Skin of body (tissue), 2 donors: ENCODE data around the gene AGBL4. TPM values are rescaled to one million over a fixed set of nuclear protein-coding genes. Genes with fewer than 3 reads are reported as not detected.

ENCODE experiments used
- DNase-seq: peaks from one replicate; lab custom pipeline; 2025; lab: John Stamatoyannopoulos, UW
- total RNA-seq: library from RNA; depleted of rRNA; stranded (reverse); fragments of >200 nt; gene quantifications from one replicate; pipeline ENCODE4 v1.2.3, GENCODE V29; 2014

AGBL4 gene
- total RNA-seq, 1 donor from 2014 or later, result 0.30 TPM

DNA sequence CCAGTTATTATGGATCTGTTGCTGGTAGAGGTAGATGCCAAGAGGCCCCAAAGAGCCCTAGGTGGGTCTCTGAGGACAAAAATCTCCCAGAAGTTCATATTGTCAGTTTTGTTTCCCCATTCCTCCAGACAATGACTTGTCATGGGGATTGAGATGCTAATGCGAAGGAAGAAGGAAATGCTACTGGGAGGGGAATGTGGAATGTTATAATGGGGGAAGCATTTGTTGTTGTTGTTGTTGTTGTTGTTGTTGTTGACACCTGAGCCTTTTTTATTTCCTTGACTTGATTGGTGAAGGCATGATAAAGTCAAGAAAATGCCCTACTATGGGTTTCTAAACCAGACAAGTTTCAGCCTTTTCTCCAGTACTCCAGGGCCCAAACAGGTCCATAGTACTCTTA is 1356.0 kb downstream of the AGBL4 start:
- no peak for DNase-seq

DNA sequence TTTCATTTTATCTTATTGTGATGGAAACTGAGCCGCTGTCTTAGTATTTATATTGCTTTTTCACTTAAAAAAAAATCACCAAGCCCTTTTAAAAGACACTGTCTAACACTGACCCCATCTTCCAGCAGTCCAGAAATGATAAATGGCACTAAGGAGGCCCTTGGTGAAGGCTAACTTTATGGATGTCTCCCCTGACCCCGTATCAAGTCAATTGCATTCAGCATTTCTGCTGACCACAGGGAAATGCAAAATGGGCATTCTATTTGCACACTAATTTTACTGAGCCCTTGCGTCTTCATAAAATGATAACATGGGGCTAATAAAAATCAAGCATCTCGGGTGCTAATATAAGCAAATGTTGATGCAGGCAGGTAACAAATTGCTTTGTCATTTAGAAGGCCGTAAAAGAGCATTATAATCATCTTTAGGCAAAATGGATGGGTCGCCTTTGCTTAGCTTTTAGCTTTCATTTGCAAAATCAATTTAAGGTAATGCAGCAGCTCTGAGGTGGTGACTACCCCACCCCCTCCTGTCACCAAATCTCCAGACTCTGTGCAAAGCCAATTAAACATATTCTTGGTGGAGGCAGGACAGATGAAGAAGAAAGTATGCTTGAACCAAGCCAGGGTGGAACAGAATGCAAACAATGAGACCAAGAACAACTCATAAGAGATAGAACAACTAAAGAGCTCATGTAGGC is 1357.9 kb downstream of the AGBL4 start:
- no peak for DNase-seq

DNA sequence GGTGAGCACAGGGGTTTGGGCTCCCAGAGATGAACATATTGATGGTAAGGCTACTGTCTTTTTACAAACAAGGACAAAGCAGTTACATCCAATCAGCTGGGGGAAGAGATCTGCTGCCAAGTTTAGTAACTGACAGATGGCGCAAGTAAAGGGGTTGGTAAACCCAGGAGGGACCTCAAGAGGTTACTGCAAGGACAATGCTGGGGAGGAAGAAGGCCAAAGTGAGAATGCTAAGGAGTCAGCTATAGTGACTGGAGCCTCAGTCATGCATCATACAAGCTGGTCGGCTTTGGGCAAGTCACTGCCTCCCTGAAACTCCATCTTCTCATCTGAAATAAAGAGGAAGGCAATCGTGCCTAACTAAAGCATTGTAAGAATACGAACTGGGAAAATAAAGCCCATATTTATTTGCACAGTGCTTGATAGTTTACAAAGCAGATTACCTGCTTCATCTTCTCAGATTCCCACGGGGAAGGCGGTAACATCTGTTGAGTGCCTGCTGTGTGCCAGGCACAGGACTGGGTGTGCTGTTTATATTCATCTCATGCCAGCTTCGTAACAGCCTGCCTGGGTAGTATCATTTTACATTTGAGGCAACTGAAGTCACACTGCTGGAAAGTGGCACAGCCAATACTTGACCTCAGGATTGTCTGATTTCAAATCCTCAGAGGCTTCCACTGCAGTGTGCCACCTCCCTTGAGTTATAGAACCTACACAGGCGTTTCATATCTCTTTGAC is 1361.9 kb downstream of the AGBL4 start:
- DNase-seq, result no peak

DNA sequence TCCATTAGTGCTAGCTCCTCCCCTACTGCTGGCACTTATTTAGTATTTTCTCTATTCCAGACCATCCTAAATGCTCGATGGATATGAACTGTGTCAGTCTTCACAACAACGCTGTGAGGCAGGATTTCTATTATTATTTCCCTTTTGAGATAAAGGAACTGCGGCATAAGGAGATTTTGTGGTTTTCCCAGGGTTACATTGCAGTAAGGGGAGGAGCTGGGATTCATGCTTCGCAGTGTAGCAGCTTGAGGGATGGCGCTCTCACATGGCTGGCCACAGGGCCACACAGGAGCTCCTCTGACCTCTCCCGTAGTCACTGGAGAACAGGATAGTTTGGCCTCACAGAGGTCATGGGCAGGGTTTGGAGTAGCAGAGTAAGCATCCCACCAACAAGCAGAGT is 1364.0 kb downstream of the AGBL4 start:
- no peak for DNase-seq

DNA sequence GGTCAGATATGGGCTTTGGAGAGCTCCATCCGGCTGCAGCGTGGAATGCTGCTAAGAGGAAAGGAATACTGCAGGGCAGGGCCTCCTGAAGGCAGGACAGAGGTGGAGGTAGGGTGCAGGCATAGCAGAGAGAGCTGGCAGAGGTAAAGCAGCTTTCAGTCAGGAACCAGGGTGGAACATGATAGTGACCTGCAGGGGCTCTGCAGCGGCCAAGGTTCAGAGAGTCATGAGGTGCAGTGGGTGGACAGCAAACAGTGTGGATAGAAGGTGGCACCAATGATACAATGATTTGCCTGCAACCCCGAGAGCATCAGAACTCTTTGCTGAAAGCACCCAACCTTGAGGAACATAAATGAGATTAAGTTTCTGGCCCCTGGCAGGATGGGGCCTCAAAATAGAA is 1366.3 kb downstream of the AGBL4 start:
- DNase-seq, result no peak

DNA sequence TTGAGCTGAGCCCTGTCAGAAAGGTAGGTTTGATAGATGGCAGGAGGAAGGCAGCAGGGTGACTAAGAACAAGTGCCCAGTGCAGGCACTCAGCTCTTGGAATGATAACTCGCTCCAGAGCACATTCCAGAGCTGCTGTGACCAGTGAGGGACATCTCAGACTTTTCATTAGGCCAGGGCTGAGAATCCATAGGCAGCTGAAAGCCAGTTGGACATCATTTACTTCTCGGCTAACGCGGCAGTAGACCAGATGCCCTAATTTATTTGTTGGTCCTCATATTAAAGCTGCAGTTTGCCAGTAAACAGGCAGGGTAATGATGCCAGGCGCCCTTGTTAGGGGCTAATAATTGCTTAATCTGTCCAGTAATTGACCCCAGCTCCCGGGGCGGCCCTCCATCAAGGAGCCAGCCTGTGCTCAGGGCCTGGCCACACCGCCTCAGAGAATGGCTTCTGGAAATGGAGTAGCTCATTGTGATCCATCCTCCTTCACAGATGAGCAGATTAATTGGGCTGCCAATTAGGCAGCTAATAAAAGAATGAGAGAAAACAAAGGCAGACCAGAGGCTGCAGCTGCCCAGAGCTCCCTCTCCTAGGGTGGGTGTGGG is 1369.0 kb downstream of the AGBL4 start:
- DNase-seq, result no peak

DNA sequence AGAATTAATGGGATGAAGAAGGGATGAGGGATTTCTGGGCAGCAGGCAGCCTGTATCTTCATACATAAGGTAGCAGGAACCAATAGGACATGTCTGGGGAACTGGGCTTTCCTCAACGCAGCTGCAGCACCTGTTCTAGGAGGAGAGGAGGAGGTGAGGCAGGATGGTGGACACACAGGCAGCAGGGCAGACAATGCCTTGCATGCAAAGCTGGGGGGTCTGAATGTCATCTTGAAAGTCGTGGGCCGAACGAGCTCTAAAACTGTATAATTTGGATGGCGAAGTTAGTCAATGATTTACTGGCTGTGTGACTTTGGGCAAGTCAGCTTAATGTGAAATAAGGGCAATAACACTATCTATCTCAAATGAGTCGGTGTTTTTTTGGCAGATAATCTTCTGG is 1371.4 kb downstream of the AGBL4 start:
- DNase-seq, result no peak

DNA sequence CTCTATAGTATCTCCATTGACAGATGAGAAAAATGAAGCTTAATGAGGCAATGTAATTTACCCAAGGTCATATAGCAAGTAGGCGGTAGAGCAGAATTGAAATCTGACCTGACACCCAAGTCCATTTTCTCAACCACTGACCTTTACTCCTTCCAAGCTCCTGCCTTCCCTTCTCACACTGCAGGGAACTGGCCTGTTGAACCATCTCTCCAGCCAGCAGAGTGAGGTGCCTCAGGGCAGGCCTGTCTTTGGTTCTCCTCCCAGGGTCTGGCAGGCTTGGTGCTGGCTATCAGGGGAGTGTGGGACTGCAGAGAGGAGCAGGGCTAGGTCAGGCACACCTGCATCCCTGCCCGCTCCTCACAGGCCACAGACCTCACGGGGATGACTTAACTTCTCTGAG is 1373.9 kb downstream of the AGBL4 start:
- DNase-seq, result no peak

DNA sequence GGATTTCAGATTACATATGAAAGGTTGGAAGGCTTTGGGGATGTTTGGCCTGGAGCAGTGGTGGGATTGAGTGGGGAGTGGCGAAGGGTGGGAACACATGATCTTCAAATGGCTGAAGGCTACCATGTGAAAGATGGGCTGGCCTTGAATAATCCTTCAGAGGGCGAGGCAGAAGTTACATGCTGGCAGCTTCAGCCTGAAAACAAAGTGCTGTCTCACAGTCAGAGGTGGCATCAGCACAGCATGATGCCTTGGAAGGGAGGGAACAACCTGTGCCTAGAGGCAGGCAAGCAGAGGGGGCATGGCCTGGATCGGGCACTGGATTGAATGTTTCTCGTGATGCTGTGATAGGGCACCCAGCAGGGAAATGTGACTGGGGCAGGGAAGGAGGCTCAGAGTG is 1377.9 kb downstream of the AGBL4 start:
- DNase-seq, result no peak

DNA sequence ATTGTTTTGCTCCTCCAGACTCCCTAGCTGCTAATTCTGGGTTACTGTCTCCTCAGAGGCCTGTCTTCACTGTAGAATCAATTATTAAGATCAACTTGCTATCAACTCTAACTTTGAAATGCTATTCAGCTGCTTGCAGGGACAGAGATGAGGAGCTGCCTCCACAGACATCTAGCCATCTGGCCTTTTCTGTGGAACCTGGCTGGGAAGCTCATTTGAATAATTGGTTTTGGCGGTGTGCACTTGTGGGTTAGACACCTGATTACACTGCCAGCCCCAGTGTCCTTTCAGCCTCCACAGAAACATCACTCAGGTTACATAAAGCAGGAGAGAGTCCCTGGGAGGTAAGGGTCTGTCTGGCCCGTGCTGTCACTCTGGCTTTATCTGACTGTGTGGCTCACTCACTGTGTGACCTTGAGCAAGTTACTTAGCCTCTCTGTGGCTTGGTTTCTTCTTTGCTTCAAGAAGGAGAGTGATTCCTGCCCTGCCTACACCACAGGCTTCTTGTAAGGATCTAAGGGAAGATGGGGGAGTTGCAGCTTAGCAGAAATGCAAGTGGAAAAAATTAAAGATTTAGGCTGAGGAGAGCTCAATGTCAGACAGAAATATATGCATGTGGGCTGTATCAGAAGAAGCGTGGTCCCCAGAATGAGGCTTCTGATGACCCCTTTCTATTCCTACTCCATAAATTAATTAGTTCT is 1378.7 kb downstream of the AGBL4 start:
- DNase-seq, result no peak

DNA sequence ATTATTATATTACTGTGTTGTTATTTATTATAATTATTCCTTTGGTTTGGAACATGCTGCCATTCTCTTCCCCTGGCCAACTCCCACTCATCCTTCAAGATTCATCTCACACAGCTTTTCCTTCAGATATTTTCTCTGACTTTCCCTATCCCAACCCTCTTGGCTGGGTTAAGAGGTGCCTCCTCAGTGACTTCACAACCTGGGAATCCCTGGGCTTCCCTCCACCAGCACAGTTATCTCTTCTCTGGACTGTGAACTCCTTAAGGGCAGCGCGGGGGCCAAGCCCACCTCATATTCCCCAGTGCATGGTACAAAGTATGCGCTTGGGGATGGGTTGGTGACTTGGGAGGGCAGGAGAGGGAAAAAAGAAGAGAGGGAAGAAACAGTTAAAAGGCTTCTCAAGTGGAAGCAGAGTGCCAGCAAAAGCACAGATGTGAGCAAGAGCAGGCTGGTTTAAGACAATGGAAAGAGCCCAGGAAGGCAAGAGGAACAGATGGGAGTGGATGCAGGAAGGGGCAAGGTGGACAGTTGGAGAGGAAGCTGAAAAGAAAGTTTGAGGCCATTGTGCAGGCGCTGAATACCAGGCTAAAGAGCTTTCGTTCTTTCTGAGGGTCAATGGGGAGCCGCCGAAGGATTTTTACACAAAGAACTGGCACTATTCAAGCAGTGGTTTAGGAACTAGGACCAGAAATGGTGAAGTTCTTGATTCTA is 1379.4 kb downstream of the AGBL4 start:
- no peak for DNase-seq

DNA sequence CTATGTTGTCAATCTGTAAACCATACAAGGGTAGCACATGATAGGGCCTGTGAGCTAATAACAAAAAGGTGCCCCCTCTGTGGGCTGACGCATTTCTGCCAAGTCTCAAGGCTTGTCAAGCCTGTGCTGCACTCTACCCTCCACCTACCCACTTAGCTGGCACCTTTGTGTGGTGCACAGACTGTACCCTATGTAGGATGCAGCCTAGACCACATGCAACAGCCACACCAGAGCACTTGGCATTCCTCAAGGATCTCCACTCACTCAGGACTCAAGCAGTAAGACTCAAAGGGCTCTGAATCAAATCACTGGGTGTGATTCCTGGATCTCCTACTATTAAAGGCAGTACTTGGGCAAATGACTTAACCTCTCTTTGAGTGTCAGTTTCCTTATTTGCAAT is 1380.6 kb downstream of the AGBL4 start:
- DNase-seq, result no peak

DNA sequence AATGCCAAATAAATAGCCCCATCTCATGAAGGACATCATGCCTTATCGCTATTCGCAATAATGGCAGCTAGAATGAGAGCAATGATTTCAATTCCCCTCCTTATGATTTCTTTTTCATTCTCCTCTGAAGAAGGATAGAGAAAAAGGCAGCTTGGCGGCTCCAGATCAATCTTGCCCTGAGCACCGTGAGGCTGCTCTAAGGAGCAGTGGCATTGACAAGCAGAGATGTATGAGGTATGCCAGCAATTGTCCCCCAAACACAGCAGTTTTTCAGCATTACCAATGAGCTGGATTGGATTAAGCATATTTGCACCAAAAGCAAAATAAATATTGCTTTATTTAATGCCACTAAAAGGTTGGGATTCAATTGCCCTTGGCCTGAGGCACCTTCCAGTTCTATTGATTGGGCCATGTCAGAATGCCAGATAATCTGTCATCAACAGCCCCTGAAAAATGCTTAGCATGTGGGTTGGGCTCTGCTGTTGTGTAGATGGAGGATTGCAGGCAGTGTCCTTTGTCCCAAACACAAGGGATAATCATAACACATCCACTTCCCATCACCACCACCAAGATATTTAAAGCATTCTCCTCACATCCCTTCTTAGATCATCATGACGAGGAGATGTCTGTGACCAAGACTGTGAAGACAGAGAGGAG is 1382.8 kb downstream of the AGBL4 start:
- DNase-seq, result no peak

DNA sequence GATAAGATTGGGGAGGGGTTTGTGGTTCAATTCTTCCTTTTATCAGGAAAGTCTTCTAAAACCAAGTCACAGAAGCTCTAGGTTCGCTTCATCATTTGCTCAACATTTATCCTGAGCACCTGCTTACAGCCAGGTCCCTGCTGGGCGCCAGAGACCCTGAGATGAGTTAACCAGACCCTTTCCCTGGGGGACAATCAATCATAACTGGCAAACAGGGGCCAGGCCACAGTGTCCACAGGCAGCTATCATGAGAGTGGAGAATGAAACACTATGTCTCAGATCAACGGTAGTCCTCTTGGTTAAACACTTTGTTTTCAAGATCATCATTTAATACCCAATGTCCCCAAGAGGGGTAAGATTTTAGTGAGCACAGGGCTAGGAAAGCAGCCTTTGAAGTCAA is 1393.9 kb downstream of the AGBL4 start:
- no peak for DNase-seq

DNA sequence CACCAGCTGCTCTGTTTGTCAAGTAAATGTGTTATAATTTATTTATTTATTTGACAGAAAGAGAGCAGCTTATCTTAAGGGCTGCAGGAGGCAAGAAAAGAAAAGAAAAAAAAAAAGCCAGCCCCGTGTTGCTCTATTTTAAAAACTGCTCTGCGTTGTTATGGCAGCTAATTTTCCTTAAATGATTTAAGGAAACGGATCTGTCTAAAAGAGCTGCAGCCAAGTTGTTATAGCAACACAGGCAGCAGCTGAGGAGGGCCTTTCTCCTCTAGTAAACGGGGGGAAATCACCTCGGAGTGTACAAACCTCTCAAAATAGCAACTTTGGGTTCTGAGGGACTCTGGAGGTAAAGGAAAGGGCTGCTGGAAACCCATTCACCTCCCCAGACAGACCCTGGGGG is 1396.3 kb downstream of the AGBL4 start:
- no peak for DNase-seq

DNA sequence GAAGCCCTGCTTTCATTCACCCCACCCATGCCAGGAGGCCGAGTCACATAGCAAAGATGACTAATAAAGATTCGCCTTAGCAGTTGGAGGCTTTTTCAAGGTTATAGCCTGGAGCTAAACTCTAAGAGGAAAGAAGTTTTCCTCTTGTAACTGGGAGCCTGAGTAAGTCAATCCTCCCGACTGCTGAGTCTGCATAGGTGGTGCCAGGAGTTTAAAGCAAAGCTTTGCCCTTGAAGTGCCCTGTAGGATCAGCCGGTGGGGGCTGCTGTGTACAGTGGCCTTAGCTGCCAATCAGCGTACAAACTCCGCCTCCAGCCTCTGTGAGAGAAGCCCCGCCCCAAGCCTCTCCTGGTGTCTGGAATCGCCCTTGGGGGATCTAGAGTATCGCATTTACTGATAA is 1404.2 kb downstream of the AGBL4 start:
- no peak for DNase-seq

DNA sequence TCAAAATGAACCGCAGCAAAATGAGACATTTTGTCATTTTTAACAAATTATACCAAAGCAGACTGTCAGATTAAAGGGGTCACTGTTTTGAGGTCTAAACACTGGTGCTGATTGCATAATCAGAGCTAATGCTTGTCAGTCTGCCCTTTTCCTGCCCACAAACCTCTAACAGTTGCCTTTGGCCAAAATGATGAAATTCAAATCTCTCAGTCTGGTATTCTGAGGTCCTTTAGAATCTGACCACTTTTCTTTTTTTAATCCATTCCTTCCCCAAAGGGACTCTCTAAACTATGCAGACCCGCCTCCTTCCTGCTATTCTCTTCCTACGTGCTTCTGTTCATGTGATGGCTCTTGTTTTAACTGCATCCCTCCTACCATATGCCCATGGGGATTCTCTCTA is 1406.5 kb downstream of the AGBL4 start:
- no peak for DNase-seq

DNA sequence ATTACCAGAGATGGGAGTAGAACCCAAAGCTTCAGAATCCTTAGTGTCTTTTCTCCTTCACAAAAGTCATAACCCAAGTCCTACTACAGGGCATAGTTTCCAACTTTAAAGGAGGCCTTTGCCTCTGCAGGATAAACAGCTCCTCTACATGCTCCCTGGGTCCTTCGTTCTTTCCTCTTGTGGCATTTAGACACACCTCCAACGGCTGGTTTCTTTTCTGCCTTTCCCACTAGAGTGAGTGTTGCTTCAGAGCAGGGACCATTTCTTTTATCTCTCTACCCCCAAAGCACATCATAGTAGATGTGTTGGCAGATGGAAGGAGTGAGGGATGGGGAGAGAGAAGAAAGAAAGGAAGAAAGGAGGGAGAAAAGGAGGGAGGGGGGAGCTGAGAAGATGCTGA is 1407.0 kb downstream of the AGBL4 start:
- no peak for DNase-seq

DNA sequence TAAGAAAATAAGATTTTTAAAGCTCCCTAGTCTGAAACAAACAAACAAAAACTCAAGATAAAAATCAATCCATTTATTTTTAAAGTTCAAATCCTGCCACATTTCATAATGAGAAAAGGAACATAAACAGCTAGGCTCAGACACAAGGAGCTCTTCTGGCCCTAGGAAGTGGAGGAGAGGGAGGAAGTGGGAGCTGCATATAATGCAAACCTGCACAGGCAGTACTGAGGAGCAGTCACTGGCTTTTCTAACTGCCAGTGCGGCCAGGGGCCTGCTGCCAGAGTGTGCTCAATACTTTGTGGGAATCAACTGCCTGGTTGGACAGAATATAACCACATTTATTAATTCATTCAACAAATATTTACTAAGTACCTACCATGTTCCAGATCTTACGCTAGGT is 1411.9 kb downstream of the AGBL4 start:
- DNase-seq, result no peak

DNA sequence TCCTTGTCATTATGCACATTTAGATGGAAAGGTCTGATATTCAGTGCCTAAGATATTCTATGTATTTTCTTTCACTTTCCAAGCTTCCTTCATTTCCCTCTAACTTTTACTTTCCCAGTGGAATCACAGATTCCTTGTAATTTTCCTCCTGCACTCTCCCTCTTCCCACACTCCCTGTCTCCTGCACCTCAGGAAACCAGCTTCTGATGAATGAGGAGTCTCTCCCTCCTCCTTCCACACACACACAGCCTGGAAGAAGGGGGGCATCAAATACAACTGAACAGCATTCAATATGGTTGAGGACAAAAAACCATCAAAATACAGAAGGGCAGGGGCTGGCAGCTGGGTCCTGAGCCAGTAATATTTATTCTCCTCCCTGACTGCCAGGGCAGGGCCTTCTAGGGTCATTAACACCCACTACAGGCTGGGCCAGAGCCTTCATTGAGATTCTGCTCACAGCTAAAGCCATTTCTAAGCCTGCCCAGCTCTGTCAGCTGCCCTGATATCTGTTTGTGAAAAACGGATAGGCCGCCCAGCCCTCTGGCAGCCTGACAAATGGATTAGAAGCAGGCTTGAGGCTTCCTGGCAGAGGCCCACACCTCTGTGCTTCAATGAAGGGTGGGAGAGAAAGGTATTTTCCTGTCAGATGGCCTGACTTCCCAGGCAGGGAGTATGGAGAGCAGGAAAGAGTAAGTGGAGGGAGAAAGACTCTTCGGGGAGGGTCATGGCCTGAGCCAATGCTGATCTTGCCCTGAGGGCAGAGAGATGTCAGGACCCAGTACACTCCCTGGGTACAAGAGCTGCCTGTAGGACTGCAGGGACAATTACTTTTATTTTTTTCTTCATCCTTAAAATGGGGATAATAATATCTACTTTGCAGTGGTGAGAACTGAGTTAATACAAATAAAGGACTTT is 1412.9 kb downstream of the AGBL4 start:
- no peak for DNase-seq
